PFSK-1 (cell line): Measurements from ENCODE around the gene TMEM131L.

Source experiments
- FOXP2 ChIP-seq: optimal IDR thresholded peaks from 2 replicates; pipeline ENCODE3; 2011; ENCODE audit warnings: borderline replicate concordance, control low read depth, inconsistent platforms; ENCODE audit not compliant: insufficient read depth; ENCODE audit errors: extremely low read length, extremely low read depth
- POLR2AphosphoS5 ChIP-seq: IDR thresholded peaks from 2 replicates; pipeline ENCODE4 v1.6.1; 2012; ENCODE audit warnings: low read depth, mild to moderate bottlenecking, control low read depth, low read length, moderate library complexity
- REST ChIP-seq, 2 experiments: IDR thresholded peaks; 2 replicates each; pipeline versions ENCODE4 v1.6.1 to v1.8.0; 2011 to 2012; ENCODE audit warnings: low read depth in 2 of 2, low read length in 2 of 2, control low read depth in 1 of 2, inconsistent platforms in 1 of 2, mild to moderate bottlenecking in 1 of 2, moderate library complexity in 1 of 2; ENCODE audit not compliant: insufficient read depth in 1 of 2
- SIN3A ChIP-seq: IDR thresholded peaks from 2 replicates; pipeline ENCODE4 v1.6.1; 2012; ENCODE audit warnings: mild to moderate bottlenecking, low read length, moderate library complexity, borderline replicate concordance; ENCODE audit not compliant: insufficient read depth
- TAF1 ChIP-seq: IDR thresholded peaks from 2 replicates; pipeline ENCODE4 v1.6.1; 2012; ENCODE audit warnings: low read length, control low read depth, borderline replicate concordance; ENCODE audit not compliant: insufficient read depth

The TMEM131L gene

GRCh38 chr4:153513596-153513995 lies 47.4 kb downstream of the TMEM131L start:
- TF ChIP-seq FOXP2: no peak
- TF ChIP-seq POLR2AphosphoS5: no peak
- no peak for TF ChIP-seq TAF1
- no peak for TF ChIP-seq REST (IDR thresholded peaks at IDR 0.05; ENCODE audit: insufficient read depth in 1 of 2, low read depth in 2 of 2, low read length in 2 of 2)
- TF ChIP-seq SIN3A: no peak

GRCh38 chr4:153514001-153514526 lies 47.9 kb downstream of the TMEM131L start:
- no peak for TF ChIP-seq REST (IDR thresholded peaks at IDR 0.05; ENCODE audit: insufficient read depth in 1 of 2, low read depth in 2 of 2, low read length in 2 of 2)
- no peak for TF ChIP-seq FOXP2
- no peak for TF ChIP-seq SIN3A
- TF ChIP-seq TAF1: no peak
- no peak for TF ChIP-seq POLR2AphosphoS5

- TF ChIP-seq SIN3A: no peak
- TF ChIP-seq FOXP2: no peak
- TF ChIP-seq REST (IDR thresholded peaks at IDR 0.05; ENCODE audit: insufficient read depth in 1 of 2, low read depth in 2 of 2, low read length in 2 of 2): no peak
- no peak for TF ChIP-seq TAF1
Measured at GRCh38 chr4:153514688-153515426, 48.7 kb downstream of the TMEM131L start.

DNA sequence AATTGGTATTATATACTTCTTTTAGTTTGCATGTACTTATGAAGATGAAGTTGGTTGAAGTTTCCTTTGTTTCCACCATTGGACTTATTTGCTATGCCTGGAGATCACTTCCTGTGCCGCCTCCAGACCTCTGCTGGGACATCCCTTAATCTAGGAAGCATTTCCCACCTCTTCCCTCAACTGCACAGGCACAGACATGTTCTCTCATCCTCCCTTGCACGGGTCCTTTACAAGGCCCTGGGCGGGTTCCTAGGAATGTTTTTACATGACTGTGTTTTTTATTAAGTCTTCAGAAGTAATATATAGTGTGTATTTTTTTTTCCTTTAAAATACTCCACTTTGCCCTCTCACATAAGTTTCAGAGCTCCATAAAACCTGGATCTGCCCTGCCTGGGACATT lies 51.0 kb downstream of the TMEM131L start:
- TF ChIP-seq TAF1: no peak
- no peak for TF ChIP-seq POLR2AphosphoS5
- TF ChIP-seq FOXP2: no peak
- TF ChIP-seq REST (IDR thresholded peaks at IDR 0.05; ENCODE audit: insufficient read depth in 1 of 2, low read depth in 2 of 2, low read length in 2 of 2): no peak
- no peak for TF ChIP-seq SIN3A

GRCh38 chr4:153518001-153518400 lies 51.8 kb downstream of the TMEM131L start:
- no peak for TF ChIP-seq REST (IDR thresholded peaks at IDR 0.05; ENCODE audit: insufficient read depth in 1 of 2, low read depth in 2 of 2, low read length in 2 of 2)
- no peak for TF ChIP-seq POLR2AphosphoS5
